HEK293 (cell line): Measurements from ENCODE around the gene SCN4B.

Experiments used
- CTCF ChIA-PET: fragments of 350-600 bp; formaldehyde crosslinking; extraction: SDS; loops from one replicate; lab custom pipeline; 2021; ENCODE audit warnings: antibody characterized with exemption; lab: Yijun Ruan, JAX
- POLR2A ChIA-PET: fragments of 300-600 bp; formaldehyde crosslinking; extraction: SDS; loops from one replicate; lab custom pipeline; 2020; ENCODE audit warnings: antibody characterized with exemption, inconsistent platforms; lab: Yijun Ruan, JAX
- H3K27ac ChIP-seq: fragments of 200-500 bp; sonication (Bioruptor generic); 2 replicates; pipeline ENCODE4 v1.5.1; 2014; ENCODE audit warnings: low read depth, low read length, control low read depth, inconsistent platforms; ENCODE audit errors: extremely low read depth
- H3K36me3 ChIP-seq, 2 experiments: fragments of 200-500 bp in 1 of 2; sonication (Bioruptor generic) in 1 of 2; 1 replicate in 1 of 2; 2 replicates in 1 of 2; pipeline ENCODE4 v1.5.1; 2014 to 2017; ENCODE audit warnings: inconsistent platforms in 2 of 2, low read length in 2 of 2; ENCODE audit not compliant: control insufficient read depth in 2 of 2, insufficient read depth in 1 of 2
- H3K4me1 ChIP-seq: fragments of 200-500 bp; sonication (Bioruptor generic); 2 replicates; pipeline ENCODE4 v1.5.1; 2014; ENCODE audit warnings: mild to moderate bottlenecking, low read length, inconsistent platforms; ENCODE audit not compliant: control insufficient read depth, insufficient read depth
- H3K4me3 ChIP-seq: 2 replicates; pipeline ENCODE4 v1.5.1; 2011; ENCODE audit warnings: low read depth, mild to moderate bottlenecking, control low read depth, low read length, moderate library complexity
- H3K9me3 ChIP-seq: fragments of 200-500 bp; sonication (Bioruptor generic); 2 replicates; pipeline ENCODE4 v1.5.1; 2014; ENCODE audit warnings: low read depth, low read length, inconsistent platforms; ENCODE audit not compliant: control insufficient read depth, insufficient read depth
- EGR2 ChIP-seq: fragments of 450-650 bp; formaldehyde crosslinking; IDR thresholded peaks from 2 replicates; pipeline ENCODE4 v1.5.1; 2016; ENCODE audit warnings: low read depth, missing biosample characterization, missing genetic modification characterization
- FEZF1 ChIP-seq: fragments of 450-650 bp; formaldehyde crosslinking; IDR thresholded peaks from 2 replicates; pipeline ENCODE4 v1.5.1; 2016; ENCODE audit warnings: missing biosample characterization, missing genetic modification characterization
- PRDM2 ChIP-seq: fragments of 450-650 bp; formaldehyde crosslinking; IDR thresholded peaks from 2 replicates; pipeline ENCODE4 v1.5.1; 2016; ENCODE audit warnings: missing biosample characterization, missing genetic modification characterization, borderline replicate concordance
- RBAK ChIP-seq: fragments of 450-650 bp; formaldehyde crosslinking; IDR thresholded peaks from 2 replicates; pipeline ENCODE4 v1.5.1; 2016; ENCODE audit warnings: missing biosample characterization, missing genetic modification characterization
- SP3 ChIP-seq: fragments of 450-650 bp; formaldehyde crosslinking; IDR thresholded peaks from 2 replicates; pipeline ENCODE4 v1.5.1; 2016; ENCODE audit warnings: missing biosample characterization, missing genetic modification characterization
- ZBTB26 ChIP-seq: fragments of 450-650 bp; formaldehyde crosslinking; optimal IDR thresholded peaks from 2 replicates; pipeline ENCODE3; 2016; ENCODE audit warnings: missing biosample characterization, mild to moderate bottlenecking, missing genetic modification characterization
- ZNF132 ChIP-seq: fragments of 450-650 bp; formaldehyde crosslinking; IDR thresholded peaks from 2 replicates; pipeline ENCODE4 v1.5.1; 2017; ENCODE audit warnings: missing biosample characterization, missing genetic modification characterization, borderline replicate concordance
- ZNF155 ChIP-seq: fragments of 450-650 bp; formaldehyde crosslinking; IDR thresholded peaks from 2 replicates; pipeline ENCODE4 v1.5.1; 2016; ENCODE audit warnings: missing biosample characterization, missing genetic modification characterization
- ZNF26 ChIP-seq: fragments of 450-650 bp; formaldehyde crosslinking; IDR thresholded peaks from 2 replicates; pipeline ENCODE4 v1.5.1; 2016; ENCODE audit warnings: missing biosample characterization, missing genetic modification characterization
- ZNF394 ChIP-seq: fragments of 450-650 bp; formaldehyde crosslinking; IDR thresholded peaks from 2 replicates; pipeline ENCODE4 v1.5.1; 2016; ENCODE audit warnings: missing biosample characterization, missing genetic modification characterization, mild to moderate bottlenecking, moderate library complexity, borderline replicate concordance
- ZNF423 ChIP-seq: fragments of 450-650 bp; formaldehyde crosslinking; IDR thresholded peaks from 2 replicates; pipeline ENCODE4 v1.5.1; 2016; ENCODE audit warnings: missing biosample characterization, missing genetic modification characterization
- ZNF488 ChIP-seq: fragments of 450-650 bp; formaldehyde crosslinking; IDR thresholded peaks from 2 replicates; pipeline ENCODE4 v1.5.1; 2016; ENCODE audit warnings: missing biosample characterization, missing genetic modification characterization
- ZNF580 ChIP-seq: fragments of 450-650 bp; formaldehyde crosslinking; IDR thresholded peaks from 2 replicates; pipeline ENCODE4 v1.5.1; 2016; ENCODE audit warnings: missing biosample characterization, missing genetic modification characterization
- ZNF664 ChIP-seq: fragments of 450-650 bp; formaldehyde crosslinking; IDR thresholded peaks from 2 replicates; pipeline ENCODE4 v1.5.1; 2016; ENCODE audit warnings: missing biosample characterization, missing genetic modification characterization
- ZNF670 ChIP-seq: fragments of 450-650 bp; formaldehyde crosslinking; IDR thresholded peaks from 2 replicates; pipeline ENCODE4 v1.5.1; 2016; ENCODE audit warnings: missing biosample characterization, missing genetic modification characterization, low read depth
- ZNF677 ChIP-seq: fragments of 450-650 bp; IDR thresholded peaks from 2 replicates; pipeline ENCODE4 v1.5.0; 2018; ENCODE audit warnings: missing biosample characterization, mild to moderate bottlenecking, missing genetic modification characterization, moderate library complexity
- ZNF791 ChIP-seq: fragments of 450-650 bp; formaldehyde crosslinking; IDR thresholded peaks from 2 replicates; pipeline ENCODE4 v1.5.1; 2016; ENCODE audit warnings: missing biosample characterization, missing genetic modification characterization
- ZSCAN18 ChIP-seq: fragments of 450-650 bp; formaldehyde crosslinking; IDR thresholded peaks from 2 replicates; pipeline ENCODE4 v1.5.1; 2016; ENCODE audit warnings: missing biosample characterization, missing genetic modification characterization

The SCN4B gene

GRCh38 chr11:118186346-118187107 is 33.9 kb upstream of the SCN4B start:
- TF ChIP-seq ZNF488 (tag by site-specific recombination) = no peak
- no peak for TF ChIP-seq ZNF155 (tag by site-specific recombination)
- no peak for TF ChIP-seq ZNF132 (tag by site-specific recombination)
- TF ChIP-seq ZNF664 (tag by site-specific recombination) = no peak
- no peak for TF ChIP-seq ZNF423
- TF ChIP-seq ZNF791 (tag by site-specific recombination) = no peak
- no peak for TF ChIP-seq ZNF26 (tag by site-specific recombination)
- TF ChIP-seq ZNF394 (tag by site-specific recombination) = no peak
- TF ChIP-seq ZNF580 (tag by site-specific recombination) = no peak
- no peak for TF ChIP-seq RBAK (tag by site-specific recombination)
- no peak for TF ChIP-seq ZNF677
- TF ChIP-seq ZBTB26 (tag by site-specific recombination) = no peak
- no peak for TF ChIP-seq SP3 (tag by site-specific recombination)
- no peak for TF ChIP-seq ZNF670
- TF ChIP-seq PRDM2 = no peak
- TF ChIP-seq FEZF1 (tag by site-specific recombination) = no peak
- no peak for TF ChIP-seq EGR2 (tag by site-specific recombination)
- no peak for TF ChIP-seq ZSCAN18 (tag by site-specific recombination)
- POLR2A ChIA-PET = no interaction called here
- Histone ChIP-seq H3K9me3 (no peaks in the 10 kb centered on the region), H3K27ac (no peak overlapping the region), H3K4me1 (no peaks in the 10 kb centered on the region), H3K4me3 (no peak overlapping the region), H3K36me3 (no peaks in the 10 kb centered on the region)
- CTCF ChIA-PET = interaction anchor here (1.4 kb wide), 1 partner anchor 12 kb away, joined by 4 read pairs; no protein-coding TSS in a partner anchor
